H9 (cell line): ENCODE data around the gene PPM1B. TPM values are rescaled to one million over a fixed set of nuclear protein-coding genes. Genes with fewer than 3 reads are reported as not detected.
A peak's percentile ranks its signal among the peaks of the same experiment; 100 is the strongest.

ENCODE experiments used
- DNase-seq: peaks from one replicate; pipeline ENCODE4 v3.0.0-alpha.2; 2017
- H2AFZ ChIP-seq: one replicate; pipeline ENCODE4 v1.6.1; 2013; ENCODE audit warnings: mild to moderate bottlenecking, low read length, control low read depth, moderate library complexity
- H2AK5ac ChIP-seq: 2 replicates; pipeline ENCODE4 v1.6.1; 2013; ENCODE audit warnings: low read length, control low read depth, mixed read lengths; ENCODE audit not compliant: insufficient read length
- H2BK120ac ChIP-seq: one replicate; pipeline ENCODE4 v1.6.1; 2013; ENCODE audit warnings: low read depth, mild to moderate bottlenecking, low read length, control low read depth, inconsistent platforms; ENCODE audit not compliant: poor library complexity, severe bottlenecking
- H2BK12ac ChIP-seq: 2 replicates; pipeline ENCODE4 v1.6.1; 2013; ENCODE audit warnings: low read length, control low read depth, mixed read lengths, low read depth; ENCODE audit not compliant: insufficient read length
- H2BK15ac ChIP-seq: 2 replicates; pipeline ENCODE4 v1.6.1; 2013; ENCODE audit warnings: low read depth, low read length, control low read depth
- H2BK20ac ChIP-seq: one replicate; pipeline ENCODE4 v1.6.1; 2013; ENCODE audit warnings: low read depth, mild to moderate bottlenecking, low read length, control low read depth, inconsistent platforms; ENCODE audit not compliant: poor library complexity, severe bottlenecking
- H2BK5ac ChIP-seq: 2 replicates; pipeline ENCODE4 v1.6.1; 2013; ENCODE audit warnings: low read length, control low read depth, mixed read lengths; ENCODE audit not compliant: insufficient read length
- H3K14ac ChIP-seq: 2 replicates; pipeline ENCODE4 v1.6.1; 2013; ENCODE audit warnings: low read length, control low read depth; ENCODE audit not compliant: insufficient read depth
- H3K18ac ChIP-seq: 2 replicates; pipeline ENCODE4 v1.6.1; 2013; ENCODE audit warnings: low read depth, mild to moderate bottlenecking, mixed read lengths, low read length, control low read depth; ENCODE audit not compliant: insufficient read length
- H3K23ac ChIP-seq: 2 replicates; pipeline ENCODE4 v1.6.1; 2013; ENCODE audit warnings: low read length, control low read depth, mixed read lengths, low read depth; ENCODE audit not compliant: insufficient read length
- H3K23me2 ChIP-seq: 2 replicates; pipeline ENCODE4 v1.6.1; 2013; ENCODE audit warnings: low read depth, mild to moderate bottlenecking, mixed read lengths, low read length, control low read depth; ENCODE audit not compliant: insufficient read length, poor library complexity, severe bottlenecking
- H3K27ac ChIP-seq: 2 replicates; pipeline ENCODE4 v1.5.1; 2013; ENCODE audit warnings: low read length, control low read depth, mixed read lengths, low read depth; ENCODE audit not compliant: insufficient read length
- H3K27me3 ChIP-seq: 2 replicates; pipeline ENCODE4 v1.6.1; 2013; ENCODE audit warnings: low read length, control low read depth, inconsistent platforms; ENCODE audit not compliant: insufficient read depth
- H3K4ac ChIP-seq: 2 replicates; pipeline ENCODE4 v1.6.1; 2013; ENCODE audit warnings: low read depth, mild to moderate bottlenecking, control low read depth, inconsistent platforms, low read length, moderate library complexity
- H3K4me1 ChIP-seq: 2 replicates; pipeline ENCODE4 v1.6.1; 2013; ENCODE audit warnings: low read length, control low read depth, inconsistent platforms; ENCODE audit not compliant: insufficient read depth
- H3K4me2 ChIP-seq: 2 replicates; pipeline ENCODE4 v1.6.1; 2013; ENCODE audit warnings: low read length, control low read depth, mixed read lengths; ENCODE audit not compliant: insufficient read length, insufficient read depth
- H3K56ac ChIP-seq: 2 replicates; pipeline ENCODE4 v1.6.1; 2013; ENCODE audit warnings: low read depth, mild to moderate bottlenecking, mixed read lengths, low read length, control low read depth; ENCODE audit not compliant: insufficient read length
- H3K79me1 ChIP-seq: 2 replicates; pipeline ENCODE4 v1.6.1; 2013; ENCODE audit warnings: low read depth, mild to moderate bottlenecking, moderate library complexity, low read length, control low read depth, inconsistent platforms; ENCODE audit not compliant: insufficient read depth, poor library complexity, severe bottlenecking
- H3K79me2 ChIP-seq: 2 replicates; pipeline ENCODE4 v1.6.1; 2013; ENCODE audit warnings: low read length, control low read depth, inconsistent platforms; ENCODE audit not compliant: insufficient read depth
- H3K9ac ChIP-seq: 2 replicates; pipeline ENCODE4 v1.6.1; 2013; ENCODE audit warnings: low read length, control low read depth, mixed read lengths; ENCODE audit not compliant: insufficient read length; ENCODE audit errors: extremely low read depth
- H3K9me3 ChIP-seq: one replicate; pipeline ENCODE4 v1.6.1; 2013; ENCODE audit warnings: low read depth, low read length, inconsistent platforms; ENCODE audit not compliant: control insufficient read depth
- H3T11ph ChIP-seq: one replicate; pipeline ENCODE4 v1.6.1; 2013; ENCODE audit warnings: mild to moderate bottlenecking, low read length, control low read depth, inconsistent platforms
- H4K20me1 ChIP-seq: one replicate; pipeline ENCODE4 v1.6.1; 2013; ENCODE audit not compliant: control insufficient read depth, insufficient read length, insufficient read depth
- H4K5ac ChIP-seq: 2 replicates; pipeline ENCODE4 v1.6.1; 2013; ENCODE audit warnings: low read depth, mild to moderate bottlenecking, mixed read lengths, low read length, control low read depth; ENCODE audit not compliant: insufficient read length
- H4K8ac ChIP-seq: replicated peaks from 2 replicates; pipeline ENCODE4 v1.6.1; 2013; ENCODE audit warnings: low read length, control low read depth, mixed read lengths, low read depth; ENCODE audit not compliant: insufficient read length
- H4K91ac ChIP-seq: 2 replicates; pipeline ENCODE4 v1.6.1; 2013; ENCODE audit warnings: low read depth, mild to moderate bottlenecking, moderate library complexity, mixed read lengths, low read length, control low read depth; ENCODE audit not compliant: insufficient read length
- H3K27ac Mint-ChIP-seq, 3 experiments: 2 replicates in 2 of 3; 3 replicates in 1 of 3; pipeline ENCODE4 v1.8.0; 2020 to 2021; ENCODE audit warnings: mixed read lengths in 3 of 3, mild to moderate bottlenecking in 1 of 3, moderate library complexity in 1 of 3
- H3K27me3 Mint-ChIP-seq: 2 replicates; pipeline ENCODE4 v1.8.0; 2021; ENCODE audit warnings: low read depth, mild to moderate bottlenecking, moderate library complexity, mixed read lengths
- H3K36me3 Mint-ChIP-seq, 3 experiments: 2 replicates in 2 of 3; 3 replicates in 1 of 3; pipeline ENCODE4 v1.8.0; 2020 to 2021; ENCODE audit warnings: low read depth in 3 of 3, mixed read lengths in 3 of 3; ENCODE audit not compliant: insufficient read depth in 1 of 3
- H3K4me1 Mint-ChIP-seq, 2 experiments: 2 replicates each; pipeline ENCODE4 v1.8.0; 2020; ENCODE audit warnings: mixed read lengths in 2 of 2
- H3K4me3 Mint-ChIP-seq, 2 experiments: 2 replicates in 1 of 2; 3 replicates in 1 of 2; pipeline ENCODE4 v1.8.0; 2020 to 2021; ENCODE audit warnings: mild to moderate bottlenecking in 2 of 2, mixed read lengths in 2 of 2, moderate library complexity in 1 of 2
- H3K9me3 Mint-ChIP-seq, 2 experiments: 2 replicates in 1 of 2; 3 replicates in 1 of 2; pipeline ENCODE4 v1.8.0; 2020; ENCODE audit warnings: mild to moderate bottlenecking in 2 of 2, mixed read lengths in 2 of 2, moderate library complexity in 1 of 2
- WGBS: extraction: QIAGEN DNeasy Blood & Tissue Kit; methylation state at CpG from one replicate; pipeline ENCODE4 v1.1.7; 2013; ENCODE audit warnings: missing lambda C conversion rate, low lambda C conversion rate, mixed read lengths; ENCODE audit not compliant: insufficient read length; ENCODE audit errors: extremely low coverage; 5-methylcytosine and 5-hydroxymethylcytosine counted together
- total RNA-seq: library from RNA; stranded (reverse); gene quantifications from 2 replicates; pipeline ENCODE4 v1.2.1, GENCODE V29; 2021
- TF ChIP-seq, protein P1 (sequence below): fragments of 200-600 bp; sonication (generic); conservative IDR thresholded peaks from 3 replicates; pipeline ENCODE4 v1.8.0; 2021; ENCODE audit warnings: antibody characterized with exemption, mild to moderate bottlenecking

The PPM1B gene
- total RNA-seq, 1 experiment from 2014 or later, result 156 TPM

DNA sequence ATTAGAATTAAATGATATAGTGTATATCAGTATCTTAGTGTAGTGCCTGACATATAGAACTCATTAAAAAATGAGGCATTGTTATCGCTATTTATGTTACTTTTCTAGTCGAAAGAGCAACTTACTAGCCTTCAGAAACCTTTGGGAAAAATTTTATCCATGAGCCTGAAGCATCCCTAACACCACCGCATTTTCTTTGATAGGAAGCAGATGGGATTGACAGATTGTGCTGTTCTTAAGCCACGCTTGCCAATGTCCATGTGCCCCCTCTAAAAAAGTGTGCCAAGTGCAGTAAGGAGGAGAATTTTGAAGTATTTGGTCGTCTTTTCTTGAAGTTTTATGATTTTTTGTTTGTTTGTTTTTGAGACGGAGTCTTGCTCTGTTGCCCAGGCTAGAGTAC lies 29.1 kb downstream of the PPM1B start:
- H3K79me2 ChIP-seq, result peaks cover 54% of the 10 kb centered on the region
- peaks cover 10% of the 10 kb centered on the region for H3K79me1 ChIP-seq
- H2AK5ac ChIP-seq, result no peak overlapping the region
- no peaks in the 10 kb centered on the region; the same call in 1 of the 2 replicates for H3K4me1 ChIP-seq
- no peak overlapping the region for H3K27ac ChIP-seq
- H2AFZ ChIP-seq, result no peak overlapping the region
- no peak overlapping the region for H4K91ac ChIP-seq
- H3K18ac ChIP-seq, result no peak overlapping the region
- no peak overlapping the region for H3T11ph ChIP-seq
- Mint-ChIP-seq H3K4me1 (peaks cover 20 to 42% of the 10 kb centered on the region in 2 experiments), H3K27ac (peak overlapping the region in 2 of 3 experiments; percentile 4 to 62; a peak in 2 of 7 replicates), H3K27me3 (no peaks in the 10 kb centered on the region), H3K9me3 (no peaks in the 10 kb centered on the region; a peak in 1 of 5 replicates), H3K4me3 (no peak overlapping the region), H3K36me3 (peaks cover 17 to 33% (median 32%) of the 10 kb centered on the region in 3 experiments; a peak in 6 of 7 replicates)
- no peak overlapping the region for H3K14ac ChIP-seq
- TF ChIP-seq, protein P1, sequence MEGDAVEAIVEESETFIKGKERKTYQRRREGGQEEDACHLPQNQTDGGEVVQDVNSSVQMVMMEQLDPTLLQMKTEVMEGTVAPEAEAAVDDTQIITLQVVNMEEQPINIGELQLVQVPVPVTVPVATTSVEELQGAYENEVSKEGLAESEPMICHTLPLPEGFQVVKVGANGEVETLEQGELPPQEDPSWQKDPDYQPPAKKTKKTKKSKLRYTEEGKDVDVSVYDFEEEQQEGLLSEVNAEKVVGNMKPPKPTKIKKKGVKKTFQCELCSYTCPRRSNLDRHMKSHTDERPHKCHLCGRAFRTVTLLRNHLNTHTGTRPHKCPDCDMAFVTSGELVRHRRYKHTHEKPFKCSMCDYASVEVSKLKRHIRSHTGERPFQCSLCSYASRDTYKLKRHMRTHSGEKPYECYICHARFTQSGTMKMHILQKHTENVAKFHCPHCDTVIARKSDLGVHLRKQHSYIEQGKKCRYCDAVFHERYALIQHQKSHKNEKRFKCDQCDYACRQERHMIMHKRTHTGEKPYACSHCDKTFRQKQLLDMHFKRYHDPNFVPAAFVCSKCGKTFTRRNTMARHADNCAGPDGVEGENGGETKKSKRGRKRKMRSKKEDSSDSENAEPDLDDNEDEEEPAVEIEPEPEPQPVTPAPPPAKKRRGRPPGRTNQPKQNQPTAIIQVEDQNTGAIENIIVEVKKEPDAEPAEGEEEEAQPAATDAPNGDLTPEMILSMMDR, result no peak
- H3K9ac ChIP-seq, result no peak overlapping the region
- DNase-seq, result no peak
- no peaks in the 10 kb centered on the region for H4K20me1 ChIP-seq
- no peak overlapping the region for H2BK20ac ChIP-seq
- no peak overlapping the region for H3K4ac ChIP-seq
- no peak overlapping the region for H2BK5ac ChIP-seq
- no peak overlapping the region for H3K4me2 ChIP-seq
- no peak overlapping the region for H2BK15ac ChIP-seq
- H3K23ac ChIP-seq, result no peak overlapping the region
- H3K27me3 ChIP-seq, result no peaks in the 10 kb centered on the region
- H3K23me2 ChIP-seq, result no peaks in the 10 kb centered on the region
- no peak overlapping the region for H4K8ac ChIP-seq
- H4K5ac ChIP-seq, result no peak overlapping the region
- no peak overlapping the region for H3K56ac ChIP-seq
- no peaks in the 10 kb centered on the region for H3K9me3 ChIP-seq
- no peak overlapping the region for H2BK12ac ChIP-seq
- H2BK120ac ChIP-seq, result no peak overlapping the region
- no CpG with 5 or more reads among the region's 6 CpGs for WGBS
